ENCODE results near the gene ATAD3B.

DNA sequence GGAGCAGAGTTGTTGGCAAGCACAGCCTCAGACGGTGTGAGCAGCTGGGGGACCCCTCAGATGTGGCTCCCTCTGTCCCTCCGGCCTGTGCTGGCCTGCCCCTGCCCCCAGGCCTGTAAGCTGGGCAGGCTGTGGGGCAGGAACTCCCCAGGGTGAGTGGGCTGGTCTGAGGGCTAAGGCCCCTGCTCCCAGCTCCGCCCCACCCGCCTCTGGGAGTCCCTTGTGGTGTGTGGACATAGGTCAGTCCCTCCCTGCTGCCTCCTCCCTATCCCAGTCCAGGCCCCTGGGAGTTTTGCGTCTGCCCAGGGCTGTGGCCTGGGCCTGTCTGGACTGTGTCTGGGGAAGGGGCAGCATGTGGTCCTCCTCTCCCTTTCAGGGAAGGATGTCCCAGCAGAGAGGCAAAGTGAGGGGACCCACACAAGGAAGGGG, 39.7 kb upstream of the ATAD3B start:
- TF ChIP-seq KDM1A (IDR thresholded peaks at IDR 0.05; ENCODE audit: borderline replicate concordance) (no peak), EZH2 (IDR thresholded peaks at IDR 0.05; ENCODE audit: borderline replicate concordance, control insufficient read depth, low read depth, low read length) (no peak), BCL11A (IDR thresholded peaks at IDR 0.05; ENCODE audit: low read depth, low read length) (no peak), HDGF (IDR thresholded peaks at IDR 0.05) (no peak), SIX5 (IDR thresholded peaks at IDR 0.05; ENCODE audit: low read depth, low read length, severe bottlenecking) (no peak), JUND (IDR thresholded peaks at IDR 0.05; ENCODE audit: low read depth, low read length) (no peak), ZSCAN29 (IDR thresholded peaks at IDR 0.05) (no peak), CHD2 (IDR thresholded peaks at IDR 0.05; ENCODE audit: borderline replicate concordance, low read depth, low read length) (no peak), RCOR1 (conservative IDR thresholded peaks at IDR 0.05; ENCODE audit: low read depth, low read length) (no peak)
- TF ChIP-seq, protein P1, sequence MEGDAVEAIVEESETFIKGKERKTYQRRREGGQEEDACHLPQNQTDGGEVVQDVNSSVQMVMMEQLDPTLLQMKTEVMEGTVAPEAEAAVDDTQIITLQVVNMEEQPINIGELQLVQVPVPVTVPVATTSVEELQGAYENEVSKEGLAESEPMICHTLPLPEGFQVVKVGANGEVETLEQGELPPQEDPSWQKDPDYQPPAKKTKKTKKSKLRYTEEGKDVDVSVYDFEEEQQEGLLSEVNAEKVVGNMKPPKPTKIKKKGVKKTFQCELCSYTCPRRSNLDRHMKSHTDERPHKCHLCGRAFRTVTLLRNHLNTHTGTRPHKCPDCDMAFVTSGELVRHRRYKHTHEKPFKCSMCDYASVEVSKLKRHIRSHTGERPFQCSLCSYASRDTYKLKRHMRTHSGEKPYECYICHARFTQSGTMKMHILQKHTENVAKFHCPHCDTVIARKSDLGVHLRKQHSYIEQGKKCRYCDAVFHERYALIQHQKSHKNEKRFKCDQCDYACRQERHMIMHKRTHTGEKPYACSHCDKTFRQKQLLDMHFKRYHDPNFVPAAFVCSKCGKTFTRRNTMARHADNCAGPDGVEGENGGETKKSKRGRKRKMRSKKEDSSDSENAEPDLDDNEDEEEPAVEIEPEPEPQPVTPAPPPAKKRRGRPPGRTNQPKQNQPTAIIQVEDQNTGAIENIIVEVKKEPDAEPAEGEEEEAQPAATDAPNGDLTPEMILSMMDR (IDR thresholded peaks at IDR 0.05 in 2 of 3, conservative IDR thresholded peaks at IDR 0.05 in 1 of 3; ENCODE audit: control insufficient read depth in 2 of 3, extremely low read depth in 1 of 3, insufficient read depth in 1 of 3, low read depth in 3 of 3, low read length in 3 of 3): no peak
- TF ChIP-seq, protein P2, sequence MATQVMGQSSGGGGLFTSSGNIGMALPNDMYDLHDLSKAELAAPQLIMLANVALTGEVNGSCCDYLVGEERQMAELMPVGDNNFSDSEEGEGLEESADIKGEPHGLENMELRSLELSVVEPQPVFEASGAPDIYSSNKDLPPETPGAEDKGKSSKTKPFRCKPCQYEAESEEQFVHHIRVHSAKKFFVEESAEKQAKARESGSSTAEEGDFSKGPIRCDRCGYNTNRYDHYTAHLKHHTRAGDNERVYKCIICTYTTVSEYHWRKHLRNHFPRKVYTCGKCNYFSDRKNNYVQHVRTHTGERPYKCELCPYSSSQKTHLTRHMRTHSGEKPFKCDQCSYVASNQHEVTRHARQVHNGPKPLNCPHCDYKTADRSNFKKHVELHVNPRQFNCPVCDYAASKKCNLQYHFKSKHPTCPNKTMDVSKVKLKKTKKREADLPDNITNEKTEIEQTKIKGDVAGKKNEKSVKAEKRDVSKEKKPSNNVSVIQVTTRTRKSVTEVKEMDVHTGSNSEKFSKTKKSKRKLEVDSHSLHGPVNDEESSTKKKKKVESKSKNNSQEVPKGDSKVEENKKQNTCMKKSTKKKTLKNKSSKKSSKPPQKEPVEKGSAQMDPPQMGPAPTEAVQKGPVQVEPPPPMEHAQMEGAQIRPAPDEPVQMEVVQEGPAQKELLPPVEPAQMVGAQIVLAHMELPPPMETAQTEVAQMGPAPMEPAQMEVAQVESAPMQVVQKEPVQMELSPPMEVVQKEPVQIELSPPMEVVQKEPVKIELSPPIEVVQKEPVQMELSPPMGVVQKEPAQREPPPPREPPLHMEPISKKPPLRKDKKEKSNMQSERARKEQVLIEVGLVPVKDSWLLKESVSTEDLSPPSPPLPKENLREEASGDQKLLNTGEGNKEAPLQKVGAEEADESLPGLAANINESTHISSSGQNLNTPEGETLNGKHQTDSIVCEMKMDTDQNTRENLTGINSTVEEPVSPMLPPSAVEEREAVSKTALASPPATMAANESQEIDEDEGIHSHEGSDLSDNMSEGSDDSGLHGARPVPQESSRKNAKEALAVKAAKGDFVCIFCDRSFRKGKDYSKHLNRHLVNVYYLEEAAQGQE (IDR thresholded peaks at IDR 0.05; ENCODE audit: low read depth, low read length): no peak
